A673 (cell line): ENCODE data around the gene PLEKHM1. TPM values are rescaled to one million over a fixed set of nuclear protein-coding genes. Genes with fewer than 3 reads are reported as not detected.

Experiments
- BruUV-seq: library from RNA; stranded (reverse); fragments of 400-500 nt; replicated peaks from 2 replicates; lab custom pipeline; 2021; lab: Mats Ljungman, UMichigan
- CTCF ChIA-PET: fragments of 300-600 bp; sonication (Branson Sonifier 250); formaldehyde crosslinking; loops from one replicate; lab custom pipeline; 2022; ENCODE audit warnings: antibody characterized with exemption; lab: Charles Lee
- POLR2A ChIA-PET: fragments of 300-600 bp; sonication (Branson Sonifier 250); formaldehyde crosslinking; loops from one replicate; lab custom pipeline; 2022; ENCODE audit warnings: antibody characterized with exemption; ENCODE audit not compliant: low non-redundant PET; lab: Charles Lee
- DNase-seq: peaks from one replicate; pipeline ENCODE4 v3.0.0-alpha.2; 2015; ENCODE audit warnings: low spot score
- H3K27ac ChIP-seq: fragments of 200-600 bp; sonication (generic); 2 replicates; pipeline ENCODE4 v1.5.1; 2016; ENCODE audit warnings: mixed run types, low read depth, mild to moderate bottlenecking, mixed read lengths, antibody characterized with exemption, low read length; ENCODE audit not compliant: poor library complexity, severe bottlenecking
- H3K27me3 ChIP-seq: fragments of 200-600 bp; sonication (generic); replicated peaks from 2 replicates; pipeline ENCODE4 v1.6.1; 2017; ENCODE audit warnings: mixed run types, low read depth, mild to moderate bottlenecking, mixed read lengths, antibody characterized with exemption, low read length; ENCODE audit not compliant: insufficient read depth, poor library complexity
- H3K36me3 ChIP-seq: fragments of 200-600 bp; sonication (generic); 2 replicates; pipeline ENCODE4 v1.6.1; 2016; ENCODE audit warnings: mixed run types, mild to moderate bottlenecking, mixed read lengths, antibody characterized with exemption, low read length; ENCODE audit not compliant: insufficient read depth, poor library complexity, severe bottlenecking
- H3K4me1 ChIP-seq: fragments of 200-600 bp; sonication (generic); 2 replicates; pipeline ENCODE4 v1.6.1; 2017; ENCODE audit warnings: mixed run types, mild to moderate bottlenecking, mixed read lengths, antibody characterized with exemption, low read length; ENCODE audit not compliant: insufficient read depth, poor library complexity, severe bottlenecking
- H3K4me3 ChIP-seq: fragments of 200-600 bp; sonication (generic); 2 replicates; pipeline ENCODE4 v1.5.1; 2016; ENCODE audit warnings: low read depth, mixed run types, mild to moderate bottlenecking, mixed read lengths, low read length; ENCODE audit not compliant: poor library complexity, severe bottlenecking
- H3K9me3 ChIP-seq: fragments of 200-600 bp; sonication (generic); 2 replicates; pipeline ENCODE4 v1.6.1; 2016; ENCODE audit warnings: mixed run types, low read depth, mild to moderate bottlenecking, mixed read lengths, antibody characterized with exemption, low read length; ENCODE audit not compliant: poor library complexity, severe bottlenecking
- CTCF ChIP-seq: fragments of 300-800, 200-600 bp; sonication (generic); conservative IDR thresholded peaks from 2 replicates; pipeline ENCODE4 v1.5.1; 2017; ENCODE audit warnings: low read depth, mild to moderate bottlenecking, antibody characterized with exemption, low read length, moderate library complexity, mixed read lengths
- EZH2 ChIP-seq: fragments of 200-600 bp; sonication (generic); IDR thresholded peaks from 2 replicates; pipeline ENCODE4 v1.6.1; 2017; ENCODE audit warnings: borderline replicate concordance, low read depth, mild to moderate bottlenecking, mixed read lengths, antibody characterized with exemption, low read length; ENCODE audit not compliant: poor library complexity, severe bottlenecking
- intact Hi-C: fragments of 100-400 bp; cut with micrococcal nuclease; formaldehyde crosslinking; loops from one replicate; pipeline ENCODE4 v1.10.0; 2022; ENCODE audit not compliant: unreplicated experiment
- total RNA-seq: library from RNA; stranded (reverse); gene quantifications from 2 replicates; pipeline ENCODE4 v1.2.3, GENCODE V29; 2021

Gene PLEKHM1
- total RNA-seq, 1 experiment from 2014 or later: 11.9 TPM

GRCh38 chr17:45398800-45399199 is 91.7 kb downstream of the PLEKHM1 start:
- TF ChIP-seq CTCF: no peak
- TF ChIP-seq EZH2: no peak
- H3K27ac ChIP-seq: no peak overlapping the region
- intact Hi-C loops: no loop called here
- H3K4me1 ChIP-seq: no peaks in the 10 kb centered on the region
- H3K27me3 ChIP-seq: no peaks in the 10 kb centered on the region
- ChIA-PET POLR2A (no interaction called here), CTCF (no interaction called here)
- H3K9me3 ChIP-seq: no peaks in the 10 kb centered on the region
- DNase-seq: no peak
- no peak overlapping the region for H3K4me3 ChIP-seq
- BruUV-seq: no TSS peak
- no peaks in the 10 kb centered on the region for H3K36me3 ChIP-seq

GRCh38 chr17:45397796-45398195 is 92.7 kb downstream of the PLEKHM1 start:
- Histone ChIP-seq H3K9me3 (no peaks in the 10 kb centered on the region), H3K4me1 (no peaks in the 10 kb centered on the region), H3K4me3 (no peak overlapping the region), H3K36me3 (no peaks in the 10 kb centered on the region), H3K27me3 (no peaks in the 10 kb centered on the region), H3K27ac (no peak overlapping the region)
- no peak for DNase-seq
- no TSS peak for BruUV-seq
- POLR2A ChIA-PET: no interaction called here
- CTCF ChIA-PET: no interaction called here
- no peak for TF ChIP-seq EZH2
- no peak for TF ChIP-seq CTCF
- intact Hi-C loops: no loop called here

GRCh38 chr17:45396496-45397205 is 93.9 kb downstream of the PLEKHM1 start:
- Histone ChIP-seq H3K36me3 (no peaks in the 10 kb centered on the region), H3K27me3 (no peaks in the 10 kb centered on the region), H3K4me1 (no peaks in the 10 kb centered on the region), H3K9me3 (no peaks in the 10 kb centered on the region), H3K4me3 (no peak overlapping the region), H3K27ac (no peak overlapping the region)
- DNase-seq: no peak
- CTCF ChIA-PET: interaction anchor here (0.6 kb wide), 1 partner anchor 242 kb away, joined by 3 read pairs; no protein-coding TSS in a partner anchor
- intact Hi-C loops: no loop called here
- no TSS peak for BruUV-seq
- no peak for TF ChIP-seq EZH2
- no peak for TF ChIP-seq CTCF
- POLR2A ChIA-PET: no interaction called here
